Left ventricle myocardium inferior (tissue), 1 donor: ENCODE measurements around the gene CDC42BPA. TPM values are rescaled to one million over a fixed set of nuclear protein-coding genes. Genes with fewer than 3 reads are reported as not detected.

Experiments used
- DNase-seq: peaks from one replicate; pipeline ENCODE4 v3.0.0-alpha.2; 2020
- H3K27ac ChIP-seq: fragments of 200-600 bp; replicated peaks from 2 replicates; pipeline ENCODE4 v1.8.0; 2021
- H3K27me3 ChIP-seq: fragments of 200-600 bp; 2 replicates; pipeline ENCODE4 v1.8.0; 2021; ENCODE audit warnings: low read depth
- H3K36me3 ChIP-seq: fragments of 200-600 bp; 2 replicates; pipeline ENCODE4 v1.8.0; 2021
- H3K4me1 ChIP-seq: fragments of 200-600 bp; 2 replicates; pipeline ENCODE4 v1.8.0; 2021
- H3K4me3 ChIP-seq: fragments of 200-600 bp; 2 replicates; pipeline ENCODE4 v1.8.0; 2021; ENCODE audit warnings: mild to moderate bottlenecking, moderate library complexity
- H3K9me3 ChIP-seq: fragments of 200-600 bp; replicated peaks from 2 replicates; pipeline ENCODE4 v1.8.0; 2021
- intact Hi-C: fragments of 100-400 bp; cut with micrococcal nuclease; formaldehyde crosslinking; loops from one replicate; pipeline ENCODE4 v1.11.0; 2022
- total RNA-seq: library from RNA; stranded (reverse); fragmentation: NEBNext Ultra II Directional; extraction: Animal tissue kit (Norgen Biotek cat#: 25700); gene quantifications from one replicate; pipeline ENCODE4 v1.2.1, GENCODE V29; 2021
- TF ChIP-seq, protein P1 (sequence below): fragments of 200-600 bp; IDR thresholded peaks from 2 replicates; pipeline ENCODE4 v1.8.0; 2021; ENCODE audit warnings: antibody characterized with exemption, mild to moderate bottlenecking, borderline replicate concordance
- donor health status: DM: no; HTN: yes; CAD: no; lungs with severe emphysema.

The CDC42BPA gene
- total RNA-seq, 1 donor from 2014 or later: 35.1 TPM

DNA sequence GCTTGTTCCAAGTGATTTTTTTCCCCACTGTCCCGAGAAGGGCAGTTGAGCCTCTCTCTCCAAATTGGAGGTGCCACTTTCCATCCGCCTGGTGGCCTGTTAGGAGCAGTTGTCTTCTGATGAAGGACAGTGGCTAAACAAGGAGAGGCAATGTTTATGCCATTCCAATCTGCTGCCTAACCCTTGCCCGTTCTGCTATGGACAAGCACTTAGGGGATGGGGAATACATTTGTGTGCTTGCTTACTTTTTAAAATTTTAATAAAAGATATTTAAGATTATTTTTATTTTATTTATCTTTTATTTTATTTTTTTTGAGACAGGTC, 366.2 kb downstream of the CDC42BPA start:
- Histone ChIP-seq H3K27ac (peak overlapping the region; percentile 54), H3K4me3 (no peak overlapping the region), H3K4me1 (peaks cover 67% of the 10 kb centered on the region), H3K27me3 (no peaks in the 10 kb centered on the region), H3K36me3 (peaks cover 9% of the 10 kb centered on the region), H3K9me3 (peaks cover 8% of the 10 kb centered on the region)
- intact Hi-C loops: no loop called here
- TF ChIP-seq, protein P1, sequence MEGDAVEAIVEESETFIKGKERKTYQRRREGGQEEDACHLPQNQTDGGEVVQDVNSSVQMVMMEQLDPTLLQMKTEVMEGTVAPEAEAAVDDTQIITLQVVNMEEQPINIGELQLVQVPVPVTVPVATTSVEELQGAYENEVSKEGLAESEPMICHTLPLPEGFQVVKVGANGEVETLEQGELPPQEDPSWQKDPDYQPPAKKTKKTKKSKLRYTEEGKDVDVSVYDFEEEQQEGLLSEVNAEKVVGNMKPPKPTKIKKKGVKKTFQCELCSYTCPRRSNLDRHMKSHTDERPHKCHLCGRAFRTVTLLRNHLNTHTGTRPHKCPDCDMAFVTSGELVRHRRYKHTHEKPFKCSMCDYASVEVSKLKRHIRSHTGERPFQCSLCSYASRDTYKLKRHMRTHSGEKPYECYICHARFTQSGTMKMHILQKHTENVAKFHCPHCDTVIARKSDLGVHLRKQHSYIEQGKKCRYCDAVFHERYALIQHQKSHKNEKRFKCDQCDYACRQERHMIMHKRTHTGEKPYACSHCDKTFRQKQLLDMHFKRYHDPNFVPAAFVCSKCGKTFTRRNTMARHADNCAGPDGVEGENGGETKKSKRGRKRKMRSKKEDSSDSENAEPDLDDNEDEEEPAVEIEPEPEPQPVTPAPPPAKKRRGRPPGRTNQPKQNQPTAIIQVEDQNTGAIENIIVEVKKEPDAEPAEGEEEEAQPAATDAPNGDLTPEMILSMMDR: peak; percentile 31
- DNase-seq: no peak

DNA sequence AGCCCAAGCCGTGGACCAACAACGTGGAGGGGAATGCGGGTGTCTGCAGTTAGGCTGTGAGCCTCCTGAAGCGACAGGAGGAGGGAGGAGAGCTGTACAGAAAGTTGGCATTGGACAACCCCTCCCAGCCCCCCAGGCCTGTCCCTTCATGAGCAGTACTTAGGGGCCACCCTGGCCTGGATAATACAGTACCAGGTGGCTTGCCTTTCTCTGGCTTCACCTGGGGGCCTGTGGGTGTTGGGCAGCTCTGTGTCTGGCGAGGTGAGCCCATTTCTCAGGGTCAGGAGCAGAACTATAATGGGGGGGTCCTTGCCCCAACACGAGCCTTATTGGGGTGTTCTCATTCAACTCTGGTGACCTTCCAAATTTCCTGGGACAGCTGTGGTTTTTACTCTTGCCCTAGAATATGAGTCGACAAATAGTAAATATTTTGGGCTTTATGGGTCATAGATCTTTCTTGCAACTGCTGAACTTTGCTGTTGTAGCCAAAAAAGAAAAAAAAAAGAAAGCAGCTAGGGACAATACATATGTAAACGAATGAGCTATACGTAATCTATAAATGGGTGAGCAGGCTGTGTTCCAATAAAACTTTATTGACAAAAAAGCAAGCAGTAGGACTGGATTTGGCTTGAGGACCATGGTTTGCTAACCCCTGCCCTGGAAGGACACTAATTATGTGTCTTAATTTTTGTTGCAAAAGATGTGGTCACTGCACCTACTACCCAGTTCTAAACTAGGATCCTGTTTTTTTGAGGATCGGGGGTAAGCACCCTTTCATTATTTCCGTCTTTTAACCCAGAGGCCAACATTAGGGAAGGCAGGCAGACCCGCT, 366.8 kb downstream of the CDC42BPA start:
- Histone ChIP-seq H3K27ac (peak overlapping the region; percentile 54), H3K27me3 (no peaks in the 10 kb centered on the region), H3K4me3 (no peak overlapping the region), H3K9me3 (peaks cover 8% of the 10 kb centered on the region), H3K36me3 (peaks cover 9% of the 10 kb centered on the region), H3K4me1 (peaks cover 73% of the 10 kb centered on the region)
- DNase-seq: no peak
- intact Hi-C loops: no loop called here
- TF ChIP-seq, protein P1: no peak

DNA sequence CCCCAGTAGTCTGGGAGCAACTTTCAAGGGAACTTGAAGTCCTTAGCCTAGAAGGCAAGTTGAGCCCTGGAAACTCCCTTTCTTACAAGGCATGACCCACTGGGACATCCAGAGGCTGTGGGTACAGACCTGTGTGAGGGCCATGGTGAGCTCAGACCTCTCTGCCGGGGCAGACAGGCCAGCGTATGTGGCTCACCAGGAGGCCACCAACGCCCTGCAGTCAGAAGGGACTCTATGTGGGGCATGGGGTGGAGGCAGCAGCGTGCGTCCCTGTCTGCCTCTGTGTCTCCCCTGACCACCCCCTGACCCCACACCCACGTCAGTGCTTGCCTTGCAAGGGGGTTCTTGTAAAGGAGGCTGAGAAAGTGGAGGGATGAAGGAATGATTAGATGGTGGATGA, 367.4 kb downstream of the CDC42BPA start:
- Histone ChIP-seq H3K27me3 (no peaks in the 10 kb centered on the region), H3K4me1 (peaks cover 79% of the 10 kb centered on the region), H3K9me3 (peaks cover 8% of the 10 kb centered on the region), H3K4me3 (no peak overlapping the region), H3K27ac (peak overlapping the region; percentile 54), H3K36me3 (peaks cover 9% of the 10 kb centered on the region)
- intact Hi-C loops: no loop called here
- TF ChIP-seq, protein P1: no peak
- DNase-seq: no peak

DNA sequence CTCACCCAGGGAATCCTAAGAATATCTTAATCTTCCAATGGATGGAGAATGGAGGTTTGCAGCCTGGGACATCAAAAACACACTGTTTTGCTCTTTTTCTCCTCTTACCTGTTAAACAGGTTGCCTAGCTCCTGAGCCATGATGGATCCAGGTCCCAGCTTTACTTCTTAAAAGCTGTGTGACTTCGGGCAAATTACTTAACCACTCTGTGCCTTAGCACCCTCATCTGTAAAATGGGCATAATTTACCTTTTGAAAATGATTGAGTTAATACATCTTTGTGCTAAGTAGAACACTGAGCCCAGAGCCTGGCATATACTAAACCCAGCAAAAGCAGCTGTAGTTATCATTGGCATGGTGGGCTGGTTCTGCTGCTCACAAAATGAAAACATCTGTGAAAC, 368.0 kb downstream of the CDC42BPA start:
- H3K27me3 ChIP-seq: no peaks in the 10 kb centered on the region
- no peak overlapping the region for H3K4me3 ChIP-seq
- DNase-seq: no peak
- intact Hi-C loops: no loop called here
- H3K9me3 ChIP-seq: peaks cover 8% of the 10 kb centered on the region
- peaks cover 85% of the 10 kb centered on the region for H3K4me1 ChIP-seq
- peaks cover 9% of the 10 kb centered on the region for H3K36me3 ChIP-seq
- TF ChIP-seq, protein P1: no peak
- peak overlapping the region; percentile 54 for H3K27ac ChIP-seq

DNA sequence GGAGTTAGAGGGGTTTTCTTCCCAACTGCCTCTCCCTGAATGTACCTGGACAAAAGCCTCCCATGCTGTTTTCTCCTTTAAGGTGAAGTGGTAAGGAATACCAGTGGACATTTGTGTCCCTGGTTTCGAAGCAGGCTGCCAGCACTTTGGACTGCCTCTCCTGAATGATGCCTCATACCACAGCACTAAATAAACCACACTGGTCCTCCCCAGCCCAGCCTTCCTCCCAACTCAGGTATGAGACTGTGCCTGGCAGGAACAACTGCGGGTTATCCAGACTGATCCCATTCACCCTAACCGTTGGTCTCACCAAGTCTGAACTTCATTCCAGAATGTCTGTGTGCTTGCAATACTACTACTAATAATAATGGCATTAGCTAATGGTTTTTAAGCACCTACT, 368.9 kb downstream of the CDC42BPA start:
- intact Hi-C loops: no loop called here
- peak overlapping the region; percentile 3 for H3K27ac ChIP-seq
- H3K4me1 ChIP-seq: peaks cover 85% of the 10 kb centered on the region
- TF ChIP-seq, protein P1: no peak
- peaks cover 8% of the 10 kb centered on the region for H3K9me3 ChIP-seq
- no peak overlapping the region for H3K4me3 ChIP-seq
- no peak for DNase-seq
- H3K27me3 ChIP-seq: no peaks in the 10 kb centered on the region
- H3K36me3 ChIP-seq: peaks cover 9% of the 10 kb centered on the region
